HG02938 (cell line): ENCODE data around the gene MEP1B.
"Not testable (repeated sequence)": the region's sequence is repeated elsewhere in the genome, so short reads cannot be mapped to it uniquely, and the experiment has no call there.

Source experiments
- ATAC-seq: cut with Tn5 transposase; IDR thresholded peaks from one replicate; pipeline ENCODE4 v1.9.1; 2021; ENCODE audit warnings: mild to moderate bottlenecking, moderate library complexity; ENCODE audit not compliant: unreplicated experiment

MEP1B gene

DNA sequence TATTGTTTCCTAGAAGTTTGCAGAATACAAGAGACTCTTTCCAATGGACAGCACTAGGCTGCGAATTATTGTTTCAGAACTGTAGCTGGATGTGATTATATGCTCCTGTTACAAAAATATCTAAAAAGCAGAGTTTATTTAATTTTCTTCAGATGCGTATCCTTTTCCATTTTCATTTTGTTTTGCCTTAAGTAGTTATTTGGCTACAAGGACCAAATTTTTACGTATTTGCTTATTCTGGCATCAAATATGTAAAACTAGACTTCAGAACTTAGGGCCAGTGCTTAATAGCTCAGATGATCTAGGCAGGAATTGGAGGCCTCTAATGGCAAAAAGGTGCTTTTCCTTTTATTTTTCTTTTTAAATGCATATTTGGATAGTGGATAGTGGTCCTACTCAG lies 18.7 kb downstream of the MEP1B start:
- no peak for ATAC-seq

GRCh38 chr18:32209685-32210445 lies 20.0 kb downstream of the MEP1B start:
- no peak for ATAC-seq

DNA sequence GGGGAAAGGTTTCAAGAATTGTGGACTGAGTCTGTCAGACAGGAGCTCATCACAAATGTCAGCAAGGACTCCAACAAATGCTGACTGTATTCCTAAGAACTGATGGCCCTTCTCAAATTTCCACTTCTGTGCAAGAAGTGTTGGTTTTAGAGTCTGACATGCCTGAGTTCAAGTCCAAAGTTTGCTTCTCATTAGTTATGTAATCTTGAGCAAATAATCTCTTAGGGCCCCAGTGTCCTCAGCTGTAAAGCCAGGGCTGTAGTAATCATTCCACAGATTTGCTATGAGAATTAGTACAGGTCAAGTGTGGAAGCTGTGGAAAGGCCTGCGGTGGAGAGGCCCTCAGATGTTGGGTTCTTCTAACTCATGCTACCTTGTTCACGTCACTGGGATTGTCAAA lies 23.9 kb downstream of the MEP1B start:
- no peak for ATAC-seq

GRCh38 chr18:32216390-32216789 lies 26.6 kb downstream of the MEP1B start:
- ATAC-seq: no peak

DNA sequence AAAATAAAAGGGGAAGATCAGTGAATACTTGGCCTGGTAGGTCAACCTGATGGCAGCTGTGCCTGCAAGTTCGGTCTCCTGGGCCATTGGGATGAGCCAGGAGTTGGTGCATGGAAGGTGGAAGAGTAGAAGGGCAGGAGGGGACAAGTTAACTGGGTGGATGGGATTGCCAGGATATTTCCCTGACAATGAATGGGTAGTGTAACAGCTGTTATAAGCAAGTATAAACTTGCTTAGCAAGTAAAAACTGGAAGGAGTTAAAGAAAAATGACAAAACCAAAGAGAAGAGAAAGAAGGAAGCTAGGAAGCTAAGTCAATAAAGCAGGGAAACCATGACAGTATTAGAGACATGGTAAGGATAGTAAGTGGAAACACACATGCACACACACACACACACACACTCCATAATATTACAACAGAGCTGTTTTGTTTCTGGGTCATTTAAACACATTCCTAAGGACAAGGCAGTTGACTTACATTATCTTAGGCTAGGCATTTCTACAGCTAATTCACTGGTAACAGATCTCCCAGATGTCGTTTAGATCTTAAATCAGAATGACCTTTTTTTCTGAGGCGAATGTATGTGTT lies 29.7 kb downstream of the MEP1B start:
- ATAC-seq: no peak

DNA sequence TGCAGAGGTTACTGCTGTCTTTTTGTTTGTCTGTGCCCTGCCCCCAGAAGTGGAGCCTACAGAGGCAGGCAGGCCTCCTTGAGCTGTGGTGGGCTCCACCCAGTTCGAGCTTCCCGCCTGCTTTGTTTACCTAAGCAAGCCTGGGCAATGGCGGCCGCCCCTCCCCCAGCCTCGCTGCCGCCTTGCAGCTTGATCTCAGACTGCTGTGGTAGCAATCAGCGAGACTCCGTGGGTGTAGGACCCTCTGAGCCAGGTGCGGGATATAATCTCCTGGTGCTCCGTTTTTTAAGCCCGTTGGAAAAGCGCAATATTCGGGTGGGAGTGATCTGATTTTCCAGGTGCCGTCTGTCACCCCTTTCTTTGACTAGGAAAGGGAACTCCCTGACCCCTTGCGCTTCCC lies 43.5 kb downstream of the MEP1B start:
- not testable (repeated sequence) for ATAC-seq

DNA sequence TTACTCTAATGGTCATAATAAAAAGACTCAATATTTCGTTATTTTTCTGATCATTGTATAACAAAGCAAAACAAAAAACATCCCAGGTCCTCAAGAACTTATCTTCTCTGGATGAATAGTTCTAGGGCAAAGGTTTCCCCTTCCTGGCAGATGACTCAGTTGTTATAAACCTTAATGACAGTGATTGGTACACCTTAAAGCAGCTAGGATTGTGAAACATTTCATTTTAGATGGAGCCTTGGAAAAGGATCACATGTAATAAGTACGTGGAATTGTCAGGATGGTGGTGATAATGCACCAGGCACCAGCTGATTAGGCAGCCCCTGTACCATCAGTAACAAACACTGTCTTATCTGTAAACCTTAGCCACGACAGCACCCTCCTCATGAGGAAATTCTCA lies 47.2 kb downstream of the MEP1B start:
- ATAC-seq: no peak

DNA sequence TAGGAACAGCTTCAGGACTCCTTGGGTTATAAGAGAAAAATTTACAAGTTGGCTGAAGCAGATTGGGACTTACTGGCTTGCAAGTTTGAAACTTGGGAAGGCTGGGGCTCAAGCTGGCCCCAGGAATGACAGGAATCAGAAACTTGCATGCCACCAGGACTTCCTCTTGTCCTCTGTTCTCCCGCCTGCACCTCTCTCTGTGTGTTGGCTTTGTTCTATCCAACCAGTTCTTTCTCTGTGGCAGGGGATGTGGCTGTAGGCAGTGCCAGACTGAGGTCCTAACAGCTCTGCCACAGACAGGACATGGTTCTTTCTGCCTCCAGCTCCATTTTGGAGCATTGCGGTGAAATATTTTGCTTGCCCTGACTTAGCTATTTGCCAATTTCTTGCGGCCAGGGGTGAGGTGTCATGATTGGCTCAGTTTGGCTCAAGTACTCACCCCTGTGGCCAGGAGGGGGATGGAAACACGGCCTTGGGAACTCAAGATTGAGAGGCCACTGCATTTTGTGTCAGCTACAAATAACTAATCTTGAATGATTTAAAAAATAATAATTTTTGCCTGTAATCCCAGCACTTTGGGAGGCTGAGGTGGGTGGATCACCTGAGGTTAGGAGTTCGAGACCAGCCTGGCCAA lies 48.9 kb downstream of the MEP1B start:
- ATAC-seq: no peak

DNA sequence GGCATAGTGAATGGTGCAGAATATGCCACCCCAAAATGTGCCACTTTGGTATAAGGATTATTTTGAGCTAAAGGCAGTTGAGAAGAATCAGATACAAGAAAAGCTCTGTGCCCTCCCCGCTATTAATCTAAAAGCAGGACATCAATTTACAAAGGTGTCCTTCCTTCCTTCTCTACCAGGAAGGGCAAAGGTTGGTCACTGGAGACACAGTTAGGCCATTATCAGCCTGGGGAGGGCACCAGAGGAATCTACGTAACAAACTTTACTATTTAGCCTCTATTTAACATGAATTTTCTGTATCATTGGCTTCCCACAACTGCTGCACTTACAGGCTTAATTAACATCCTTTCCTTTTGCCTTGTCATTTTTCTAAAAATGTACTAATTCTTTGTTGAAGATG lies 52.6 kb downstream of the MEP1B start:
- no peak for ATAC-seq

DNA sequence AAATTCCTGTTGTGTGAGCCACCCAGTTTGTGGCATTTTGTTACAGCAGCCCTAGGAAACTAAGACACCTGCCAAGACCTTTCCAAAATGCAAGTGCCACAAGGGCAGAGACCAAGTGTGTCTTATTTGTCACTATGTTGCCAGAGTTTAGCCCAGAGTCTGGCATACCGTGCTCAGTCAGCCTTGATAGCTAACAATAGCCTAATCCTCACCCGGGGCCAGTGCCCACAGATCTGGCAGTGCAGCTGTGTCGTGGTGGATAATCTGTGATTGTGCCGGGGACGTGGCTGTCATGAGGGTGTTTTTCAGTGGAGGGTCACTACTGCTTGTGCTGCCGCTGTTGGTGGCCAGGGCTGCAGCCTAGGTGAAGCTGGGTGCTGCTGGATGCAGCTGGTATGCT lies 53.5 kb downstream of the MEP1B start:
- ATAC-seq: no peak

GRCh38 chr18:32244881-32245280 lies 55.0 kb downstream of the MEP1B start:
- ATAC-seq: no peak

GRCh38 chr18:32249147-32249929 lies 59.5 kb downstream of the MEP1B start:
- no peak for ATAC-seq

GRCh38 chr18:32251466-32251865 lies 61.6 kb downstream of the MEP1B start:
- no peak for ATAC-seq

- no peak for ATAC-seq
Observed at GRCh38 chr18:32252141-32252860, 62.5 kb downstream of the MEP1B start.

DNA sequence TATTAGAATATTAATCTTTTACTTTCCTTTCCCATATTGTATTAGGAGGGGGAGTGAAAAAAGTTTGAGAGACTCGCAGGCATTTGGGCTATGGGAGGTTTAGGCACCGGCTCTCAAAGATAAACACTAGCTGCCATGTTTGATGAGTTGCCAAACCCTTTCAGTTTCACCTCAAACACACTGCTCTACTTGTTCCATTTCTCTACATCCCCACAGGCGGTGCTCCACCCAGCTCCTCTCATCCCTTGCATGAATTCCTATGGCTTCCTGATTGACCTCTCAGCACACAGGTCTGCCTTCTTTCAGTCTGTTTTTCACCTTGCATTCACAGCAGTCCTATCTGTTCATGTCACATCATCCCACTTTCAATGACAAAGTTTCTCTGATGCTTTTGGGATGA lies 65.7 kb downstream of the MEP1B start:
- no peak for ATAC-seq

DNA sequence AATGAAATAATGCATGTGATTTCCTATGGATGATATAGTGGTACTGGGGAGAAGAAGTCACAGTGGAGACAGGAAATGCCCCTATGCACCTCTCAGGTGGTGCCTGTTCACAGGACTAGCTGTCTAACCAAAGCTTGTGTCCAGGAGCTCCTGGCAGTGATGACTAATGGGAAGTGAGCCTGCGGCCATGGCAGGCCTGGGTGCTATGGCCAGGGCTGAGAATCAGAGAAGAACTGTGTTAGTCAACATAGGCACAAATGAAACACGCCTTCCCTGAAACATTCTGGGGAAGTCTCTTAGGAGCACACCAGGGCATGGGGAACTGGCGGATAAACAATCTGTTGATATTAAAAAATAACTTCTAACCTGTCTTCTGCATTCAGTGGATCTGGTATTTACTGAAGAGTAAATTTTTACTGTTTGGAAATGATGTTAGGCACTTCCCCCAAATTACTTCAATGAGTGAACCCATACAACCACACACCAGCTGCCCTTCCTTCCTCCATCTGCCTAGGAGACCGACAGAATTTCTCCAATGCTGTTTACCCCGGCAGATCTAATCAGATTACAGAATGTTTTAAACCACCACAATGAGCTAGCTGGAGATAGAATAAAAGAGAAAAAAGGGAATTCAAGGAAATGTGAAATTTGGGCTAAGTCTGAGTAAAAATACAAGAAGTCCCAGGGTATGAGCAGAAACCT lies 67.4 kb downstream of the MEP1B start:
- ATAC-seq: no peak

DNA sequence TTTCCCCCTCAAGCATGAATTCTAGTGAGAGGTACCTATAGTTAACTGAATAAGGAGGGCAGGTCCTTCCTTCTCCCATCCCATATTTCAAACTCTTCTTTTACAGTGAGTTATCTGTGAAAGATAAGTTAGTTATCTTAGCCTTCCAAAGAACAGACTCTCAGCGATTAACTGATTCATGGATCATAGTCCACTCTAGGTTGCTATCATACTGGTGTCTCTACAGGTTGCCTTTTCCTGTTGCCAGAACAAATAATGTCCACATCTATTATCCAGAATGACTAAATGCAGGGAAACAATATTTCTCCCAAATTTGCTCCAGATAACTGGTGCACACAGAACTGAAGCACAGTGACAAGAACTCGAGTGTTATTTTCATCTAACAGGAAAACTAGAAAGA lies 68.3 kb downstream of the MEP1B start:
- no peak for ATAC-seq

DNA sequence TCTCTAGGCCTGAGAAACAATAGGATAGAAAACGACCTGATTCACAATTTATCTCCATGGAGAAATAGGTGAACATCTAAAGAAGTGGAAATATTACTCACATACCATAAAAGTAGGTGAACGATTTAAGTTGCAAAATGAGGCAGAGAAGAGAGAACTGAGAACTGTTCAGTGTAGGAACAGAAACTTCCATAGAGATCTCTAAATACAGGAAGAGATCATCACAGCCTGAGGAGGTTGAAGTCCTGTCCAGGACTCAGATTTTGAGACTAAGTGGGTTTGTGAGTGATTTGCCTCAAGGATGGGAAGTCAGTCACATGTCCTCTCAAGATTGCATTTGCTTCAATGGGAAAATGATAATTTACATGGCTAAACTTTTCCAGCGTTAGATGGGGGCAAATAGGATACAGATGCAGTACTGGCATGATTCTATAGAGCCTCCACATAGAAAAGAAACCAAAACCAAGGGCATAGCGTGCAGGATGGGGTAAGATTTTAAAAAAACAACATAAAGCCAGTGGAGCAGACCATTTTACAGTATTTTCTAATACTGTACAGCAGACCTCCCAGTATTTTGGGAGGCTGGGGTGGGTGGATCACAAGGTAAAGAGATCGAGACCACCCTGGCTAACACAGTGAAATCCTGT lies 68.8 kb downstream of the MEP1B start:
- ATAC-seq: no peak

DNA sequence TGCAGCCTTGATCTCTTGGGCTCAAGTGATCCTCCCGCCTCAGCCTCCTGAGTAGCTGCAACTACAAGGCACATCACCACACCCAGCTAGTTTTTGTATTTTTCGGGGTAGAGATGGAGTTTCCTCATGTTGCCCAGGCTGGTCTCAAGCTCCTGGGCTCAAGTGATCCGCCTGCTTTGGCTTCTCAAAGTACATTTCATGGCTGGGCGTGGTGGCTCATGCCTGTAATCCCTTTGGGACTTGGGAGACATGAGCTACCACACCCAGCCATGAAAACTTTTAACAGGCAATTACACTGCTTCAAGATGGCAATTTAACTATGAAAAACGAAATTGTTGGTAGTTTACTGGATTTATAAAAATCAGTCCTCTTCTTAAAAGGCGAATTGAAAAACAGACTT lies 69.7 kb downstream of the MEP1B start:
- ATAC-seq: no peak

- no peak for ATAC-seq
Observed at GRCh38 chr18:32261003-32261402, 71.2 kb downstream of the MEP1B start.
